Panc1 (cell line): ENCODE results near the gene ATP2B2. TPM values are rescaled to one million over a fixed set of nuclear protein-coding genes. Genes with fewer than 3 reads are reported as not detected.

Experiments used
- ATAC-seq: fragments of 200-7000 bp; cut with Tn5 transposase; 2 replicates; pipeline ENCODE4 v1.9.1; 2020; ENCODE audit warnings: mild to moderate bottlenecking, moderate library complexity
- BruUV-seq: library from RNA; stranded (reverse); fragments of 400-500 nt; replicated peaks from 2 replicates; lab custom pipeline; 2021; lab: Mats Ljungman, UMichigan
- CTCF ChIA-PET: fragments of 300-600 bp; sonication (Branson Sonifier 250); formaldehyde crosslinking; loops from one replicate; lab custom pipeline; 2022; ENCODE audit warnings: antibody characterized with exemption; lab: Charles Lee
- POLR2A ChIA-PET: fragments of 300-600 bp; sonication (Branson Sonifier 250); formaldehyde crosslinking; loops from one replicate; lab custom pipeline; 2022; ENCODE audit warnings: antibody characterized with exemption; lab: Charles Lee
- DNase-seq: peaks from one replicate; pipeline ENCODE4 v3.0.0-alpha.2; 2010; ENCODE audit warnings: low read depth, low spot score
- H3K27ac ChIP-seq: 2 replicates; pipeline ENCODE4 v1.5.1; 2011; ENCODE audit warnings: mild to moderate bottlenecking, low read length, inconsistent platforms
- H3K27me3 ChIP-seq: fragments of 200-500 bp; sonication (Bioruptor generic); 2 replicates; pipeline ENCODE4 v1.6.0; 2014; ENCODE audit warnings: low read length, inconsistent platforms; ENCODE audit not compliant: control insufficient read depth, insufficient read depth
- H3K36me3 ChIP-seq: fragments of 200-500 bp; sonication (Bioruptor generic); 2 replicates; pipeline ENCODE4 v1.5.1; 2014; ENCODE audit warnings: inconsistent platforms, mild to moderate bottlenecking, low read length, moderate library complexity; ENCODE audit not compliant: control insufficient read depth, insufficient read depth
- H3K4me1 ChIP-seq: 2 replicates; pipeline ENCODE4 v1.5.1; 2011; ENCODE audit warnings: inconsistent platforms, mild to moderate bottlenecking, low read length, moderate library complexity; ENCODE audit not compliant: control insufficient read depth, insufficient read depth
- H3K4me3 ChIP-seq, 2 experiments: 2 replicates each; pipeline ENCODE4 v1.5.1; 2011 to 2012; ENCODE audit warnings: low read depth in 2 of 2, low read length in 2 of 2, mild to moderate bottlenecking in 2 of 2, inconsistent platforms in 1 of 2, moderate library complexity in 1 of 2
- H3K9me3 ChIP-seq: fragments of 200-500 bp; sonication (Bioruptor generic); 2 replicates; pipeline ENCODE4 v1.5.1; 2014; ENCODE audit warnings: low read depth, mild to moderate bottlenecking, inconsistent platforms, low read length, moderate library complexity; ENCODE audit not compliant: control insufficient read depth, insufficient read depth
- POLR2AphosphoS5 ChIP-seq: IDR thresholded peaks from 2 replicates; pipeline ENCODE4 v1.6.1; 2012; ENCODE audit warnings: mild to moderate bottlenecking, low read depth, low read length, moderate library complexity
- SIN3A ChIP-seq: IDR thresholded peaks from 2 replicates; pipeline ENCODE4 v1.6.1; 2012; ENCODE audit warnings: low read depth, mild to moderate bottlenecking, low read length, moderate library complexity, borderline replicate concordance; ENCODE audit not compliant: insufficient read depth
- TCF7L2 ChIP-seq: IDR thresholded peaks from 2 replicates; pipeline ENCODE4 v1.6.1; 2011; ENCODE audit warnings: mild to moderate bottlenecking, low read depth, low read length, inconsistent platforms
- in situ Hi-C: cut with HindIII; loops from 2 replicates; pipeline ENCODE4 v1.10.0; 2016; ENCODE audit warnings: low sequenced_read_pairs, low pct_unique_long_range_greater_than_20kb
- intact Hi-C: fragments of 100-400 bp; cut with micrococcal nuclease; formaldehyde crosslinking; loops from one replicate; pipeline ENCODE4 v1.10.0; 2022; ENCODE audit not compliant: unreplicated experiment
- total RNA-seq: library from RNA; stranded (reverse); gene quantifications from one replicate; pipeline ENCODE4 v1.2.1, GENCODE V29; 2021; ENCODE audit not compliant: unreplicated experiment
- TF ChIP-seq, protein P1 (sequence below), 2 experiments: IDR thresholded peaks; 2 replicates each; pipeline ENCODE4 v1.6.1; 2011 to 2012; ENCODE audit warnings: low read depth in 2 of 2, control low read depth in 1 of 2, low read length in 1 of 2, mild to moderate bottlenecking in 1 of 2, moderate library complexity in 1 of 2; ENCODE audit not compliant: insufficient read depth in 1 of 2
- TF ChIP-seq, protein P2 (sequence below): fragments of 450-650 bp; IDR thresholded peaks from 2 replicates; pipeline ENCODE4 v1.5.1; 2017; ENCODE audit warnings: mild to moderate bottlenecking

The ATP2B2 gene
- total RNA-seq, 1 experiment from 2014 or later: not detected

DNA sequence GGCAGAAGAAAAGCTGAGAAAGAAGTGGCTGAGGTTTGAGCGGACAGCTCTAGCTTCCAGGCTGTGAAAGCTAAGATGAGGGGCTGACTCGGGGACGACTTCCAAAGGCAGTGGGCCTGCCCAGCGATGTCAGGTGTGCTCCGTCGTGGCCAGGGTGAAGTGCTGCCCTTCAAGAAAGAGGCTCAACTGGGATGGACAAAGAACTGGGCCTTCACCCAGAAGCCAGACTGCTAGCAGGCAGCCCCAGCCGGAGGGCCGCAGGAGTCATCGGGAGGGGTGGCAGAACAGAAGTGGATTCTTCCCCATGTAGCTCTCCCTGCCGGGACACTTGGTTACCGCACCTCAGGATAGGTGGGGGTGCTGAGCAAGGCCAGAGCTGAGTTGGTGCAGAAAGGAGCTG is 171.3 kb downstream of the ATP2B2 start:
- ChIA-PET CTCF (interaction anchor here (0.9 kb wide), 1 partner anchor 12 kb away, joined by 4 read pairs; no protein-coding TSS in a partner anchor), POLR2A (no interaction called here)
- H3K36me3 ChIP-seq: no peaks in the 10 kb centered on the region
- BruUV-seq: no TSS peak
- TF ChIP-seq POLR2AphosphoS5 (no peak), TCF7L2 (no peak), SIN3A (no peak)
- TF ChIP-seq, protein P1, sequence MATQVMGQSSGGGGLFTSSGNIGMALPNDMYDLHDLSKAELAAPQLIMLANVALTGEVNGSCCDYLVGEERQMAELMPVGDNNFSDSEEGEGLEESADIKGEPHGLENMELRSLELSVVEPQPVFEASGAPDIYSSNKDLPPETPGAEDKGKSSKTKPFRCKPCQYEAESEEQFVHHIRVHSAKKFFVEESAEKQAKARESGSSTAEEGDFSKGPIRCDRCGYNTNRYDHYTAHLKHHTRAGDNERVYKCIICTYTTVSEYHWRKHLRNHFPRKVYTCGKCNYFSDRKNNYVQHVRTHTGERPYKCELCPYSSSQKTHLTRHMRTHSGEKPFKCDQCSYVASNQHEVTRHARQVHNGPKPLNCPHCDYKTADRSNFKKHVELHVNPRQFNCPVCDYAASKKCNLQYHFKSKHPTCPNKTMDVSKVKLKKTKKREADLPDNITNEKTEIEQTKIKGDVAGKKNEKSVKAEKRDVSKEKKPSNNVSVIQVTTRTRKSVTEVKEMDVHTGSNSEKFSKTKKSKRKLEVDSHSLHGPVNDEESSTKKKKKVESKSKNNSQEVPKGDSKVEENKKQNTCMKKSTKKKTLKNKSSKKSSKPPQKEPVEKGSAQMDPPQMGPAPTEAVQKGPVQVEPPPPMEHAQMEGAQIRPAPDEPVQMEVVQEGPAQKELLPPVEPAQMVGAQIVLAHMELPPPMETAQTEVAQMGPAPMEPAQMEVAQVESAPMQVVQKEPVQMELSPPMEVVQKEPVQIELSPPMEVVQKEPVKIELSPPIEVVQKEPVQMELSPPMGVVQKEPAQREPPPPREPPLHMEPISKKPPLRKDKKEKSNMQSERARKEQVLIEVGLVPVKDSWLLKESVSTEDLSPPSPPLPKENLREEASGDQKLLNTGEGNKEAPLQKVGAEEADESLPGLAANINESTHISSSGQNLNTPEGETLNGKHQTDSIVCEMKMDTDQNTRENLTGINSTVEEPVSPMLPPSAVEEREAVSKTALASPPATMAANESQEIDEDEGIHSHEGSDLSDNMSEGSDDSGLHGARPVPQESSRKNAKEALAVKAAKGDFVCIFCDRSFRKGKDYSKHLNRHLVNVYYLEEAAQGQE (IDR thresholded peaks at IDR 0.05; ENCODE audit: insufficient read depth in 1 of 2, low read depth in 2 of 2, low read length in 1 of 2): no peak
- TF ChIP-seq, protein P2, sequence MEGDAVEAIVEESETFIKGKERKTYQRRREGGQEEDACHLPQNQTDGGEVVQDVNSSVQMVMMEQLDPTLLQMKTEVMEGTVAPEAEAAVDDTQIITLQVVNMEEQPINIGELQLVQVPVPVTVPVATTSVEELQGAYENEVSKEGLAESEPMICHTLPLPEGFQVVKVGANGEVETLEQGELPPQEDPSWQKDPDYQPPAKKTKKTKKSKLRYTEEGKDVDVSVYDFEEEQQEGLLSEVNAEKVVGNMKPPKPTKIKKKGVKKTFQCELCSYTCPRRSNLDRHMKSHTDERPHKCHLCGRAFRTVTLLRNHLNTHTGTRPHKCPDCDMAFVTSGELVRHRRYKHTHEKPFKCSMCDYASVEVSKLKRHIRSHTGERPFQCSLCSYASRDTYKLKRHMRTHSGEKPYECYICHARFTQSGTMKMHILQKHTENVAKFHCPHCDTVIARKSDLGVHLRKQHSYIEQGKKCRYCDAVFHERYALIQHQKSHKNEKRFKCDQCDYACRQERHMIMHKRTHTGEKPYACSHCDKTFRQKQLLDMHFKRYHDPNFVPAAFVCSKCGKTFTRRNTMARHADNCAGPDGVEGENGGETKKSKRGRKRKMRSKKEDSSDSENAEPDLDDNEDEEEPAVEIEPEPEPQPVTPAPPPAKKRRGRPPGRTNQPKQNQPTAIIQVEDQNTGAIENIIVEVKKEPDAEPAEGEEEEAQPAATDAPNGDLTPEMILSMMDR: no peak
- H3K27ac ChIP-seq: no peak overlapping the region
- no peaks in the 10 kb centered on the region for H3K4me1 ChIP-seq
- intact Hi-C loops: no loop called here
- DNase-seq: no peak
- ATAC-seq: no peak
- H3K4me3 ChIP-seq: no peak overlapping the region
- no peaks in the 10 kb centered on the region for H3K9me3 ChIP-seq
- in situ Hi-C loops: no loop called here
- 0 out of 2 replicates have a peak, but pooled peaks cover 2% of the 10 kb centered on the region for H3K27me3 ChIP-seq

DNA sequence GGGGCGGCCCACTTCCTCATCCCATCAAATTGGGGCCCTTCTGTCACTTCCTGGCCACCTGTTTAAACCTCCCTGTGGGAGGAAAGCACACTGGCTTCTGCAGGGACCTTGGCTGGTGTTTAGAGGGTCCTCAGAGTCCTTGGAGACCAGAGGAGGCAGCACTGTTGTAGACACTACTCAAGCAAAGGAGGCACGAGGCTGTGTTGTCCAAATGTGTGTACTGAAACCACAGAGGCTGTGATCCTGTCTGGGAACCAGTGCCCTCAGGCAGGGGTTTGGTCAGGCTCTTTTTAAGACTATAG is 172.1 kb downstream of the ATP2B2 start:
- Histone ChIP-seq H3K9me3 (no peaks in the 10 kb centered on the region), H3K27ac (no peak overlapping the region), H3K4me1 (no peaks in the 10 kb centered on the region), H3K36me3 (no peaks in the 10 kb centered on the region), H3K4me3 (no peak overlapping the region), H3K27me3 (0 out of 2 replicates have a peak, but pooled peaks cover 2% of the 10 kb centered on the region)
- ATAC-seq (no peak), DNase-seq (no peak)
- in situ Hi-C loops (no loop called here), intact Hi-C loops (no loop called here)
- TF ChIP-seq, protein P2: no peak
- TF ChIP-seq, protein P1 (IDR thresholded peaks at IDR 0.05; ENCODE audit: insufficient read depth in 1 of 2, low read depth in 2 of 2, low read length in 1 of 2): no peak
- TF ChIP-seq SIN3A: no peak
- no peak for TF ChIP-seq TCF7L2
- TF ChIP-seq POLR2AphosphoS5: no peak
- BruUV-seq: no TSS peak
- POLR2A ChIA-PET: no interaction called here
- CTCF ChIA-PET: no interaction called here
